GM12801 (cell line): ENCODE measurements around the gene PRKCA.

Experiments
- CTCF ChIP-seq: IDR thresholded peaks from one replicate; pipeline ENCODE4 v1.5.1; 2011; ENCODE audit warnings: control low read depth; ENCODE audit not compliant: insufficient read length; ENCODE audit errors: extremely low read depth

The PRKCA gene

GRCh38 chr17:66386498-66387351 lies 84.3 kb downstream of the PRKCA start:
- no peak for TF ChIP-seq CTCF

- TF ChIP-seq CTCF = no peak
Observed at GRCh38 chr17:66387392-66387981, 85.1 kb downstream of the PRKCA start.

GRCh38 chr17:66392783-66393437 lies 90.5 kb downstream of the PRKCA start:
- TF ChIP-seq CTCF = no peak

- no peak for TF ChIP-seq CTCF
Observed at GRCh38 chr17:66395961-66396360, 93.5 kb downstream of the PRKCA start.

- TF ChIP-seq CTCF = no peak
Observed at GRCh38 chr17:66397486-66397885, 95.1 kb downstream of the PRKCA start.

GRCh38 chr17:66398059-66398458 lies 95.6 kb downstream of the PRKCA start:
- TF ChIP-seq CTCF = no peak

GRCh38 chr17:66398617-66399016 lies 96.2 kb downstream of the PRKCA start:
- TF ChIP-seq CTCF = no peak
